GM19467 (cell line): ENCODE data around the gene KLF1.
"Not testable (repeated sequence)": the region's sequence is repeated elsewhere in the genome, so short reads cannot be mapped to it uniquely, and the experiment has no call there.

ENCODE experiments used
- ATAC-seq: cut with Tn5 transposase; IDR thresholded peaks from one replicate; pipeline ENCODE4 v1.9.1; 2021; ENCODE audit warnings: mild to moderate bottlenecking, moderate library complexity; ENCODE audit not compliant: unreplicated experiment

The KLF1 gene

GRCh38 chr19:12886969-12887747 lies at the start of gene KLF1:
Gene KLF1 (minus strand): TSS chr19:12887201. CDS start chr19:12887140, 61 bp downstream.
- ATAC-seq: no peak

- no peak for ATAC-seq
These were observed 49.6 kb upstream of the KLF1 start for GRCh38 chr19:12936582-12936981.

GRCh38 chr19:12935071-12935470 lies 48.1 kb upstream of the KLF1 start:
- ATAC-seq: no peak

- ATAC-seq: peak; percentile 45
These were observed 46.5 kb upstream of the KLF1 start, which contains the start of gene FARSA for GRCh38 chr19:12933287-12934072. Gene FARSA (minus strand): TSS chr19:12933711. CDS start chr19:12933696, 15 bp downstream.

GRCh38 chr19:12932392-12933286 lies 45.6 kb upstream of the KLF1 start:
- no peak for ATAC-seq

- no peak for ATAC-seq
These were observed 43.1 kb upstream of the KLF1 start for GRCh38 chr19:12930002-12930645.

- ATAC-seq: no peak
These were observed 37.8 kb upstream of the KLF1 start for GRCh38 chr19:12924621-12925310.

- ATAC-seq: no peak
These were observed 36.0 kb upstream of the KLF1 start for GRCh38 chr19:12922959-12923358.

GRCh38 chr19:12921047-12921446 lies 34.0 kb upstream of the KLF1 start:
- no peak for ATAC-seq

GRCh38 chr19:12918253-12918652 lies 31.3 kb upstream of the KLF1 start:
- ATAC-seq: no peak

GRCh38 chr19:12915860-12916259 lies 28.9 kb upstream of the KLF1 start:
- ATAC-seq: not testable (repeated sequence)

GRCh38 chr19:12913851-12914690 lies 27.1 kb upstream of the KLF1 start:
- no peak for ATAC-seq

- ATAC-seq: no peak
These were observed 26.1 kb upstream of the KLF1 start for GRCh38 chr19:12913011-12913561.

- ATAC-seq: no peak
These were observed 25.6 kb upstream of the KLF1 start for GRCh38 chr19:12912571-12912970.

GRCh38 chr19:12907166-12907565 lies 20.2 kb upstream of the KLF1 start:
- ATAC-seq: no peak

GRCh38 chr19:12899891-12900518 lies 13.0 kb upstream of the KLF1 start:
- peak; percentile 68 for ATAC-seq

- no peak for ATAC-seq
These were observed 9.5 kb upstream of the KLF1 start for GRCh38 chr19:12896460-12896859.

- ATAC-seq: no peak
These were observed 6.6 kb upstream of the KLF1 start for GRCh38 chr19:12893582-12893981.
